IMR-90 (cell line): ENCODE measurements around the gene IER5. TPM values are rescaled to one million over a fixed set of nuclear protein-coding genes. Genes with fewer than 3 reads are reported as not detected.
A peak's percentile ranks its signal among the peaks of the same experiment; 100 is the strongest.

Source experiments
- ATAC-seq: fragments of 200-7000 bp; cut with Tn5 transposase; 2 replicates; pipeline ENCODE4 v1.9.1; 2020; ENCODE audit warnings: low read depth, mild to moderate bottlenecking, moderate library complexity
- BruUV-seq: library from RNA; stranded (reverse); fragments of 400-500 nt; replicated peaks from 2 replicates; lab custom pipeline; 2021; lab: Mats Ljungman, UMichigan
- CTCF ChIA-PET: fragments of 300-600 bp; formaldehyde crosslinking; extraction: SDS; loops from one replicate; lab custom pipeline; 2021; ENCODE audit warnings: antibody characterized with exemption; lab: Yijun Ruan, JAX
- POLR2A ChIA-PET: fragments of 300-600 bp; sonication (Branson Sonifier 250); formaldehyde crosslinking; loops from one replicate; lab custom pipeline; 2022; ENCODE audit warnings: antibody characterized with exemption; ENCODE audit not compliant: unreplicated experiment; lab: Charles Lee
- DNase-seq: peaks from one replicate; pipeline ENCODE4 v3.0.0; 2013
- H2AFZ ChIP-seq: replicated peaks from 2 replicates; pipeline ENCODE3; 2013; ENCODE audit warnings: low read length, mild to moderate bottlenecking; ENCODE audit not compliant: poor library complexity
- H2AK5ac ChIP-seq: 2 replicates; pipeline ENCODE4 v1.6.1; 2013; ENCODE audit warnings: low read depth, low read length, inconsistent platforms
- H2AK9ac ChIP-seq: replicated peaks from 2 replicates; pipeline ENCODE3; 2013; ENCODE audit warnings: mild to moderate bottlenecking, low read depth, low read length, moderate library complexity; ENCODE audit not compliant: poor library complexity
- H2BK120ac ChIP-seq: 2 replicates; pipeline ENCODE4 v1.6.1; 2013; ENCODE audit warnings: low read depth, low read length, inconsistent platforms
- H2BK15ac ChIP-seq: 3 replicates; pipeline ENCODE4 v1.6.1; 2013; ENCODE audit warnings: low read depth, low read length, inconsistent platforms
- H2BK20ac ChIP-seq: 2 replicates; pipeline ENCODE4 v1.6.1; 2013; ENCODE audit warnings: low read depth, mild to moderate bottlenecking, inconsistent platforms, low read length, moderate library complexity
- H2BK5ac ChIP-seq: 2 replicates; pipeline ENCODE4 v1.6.1; 2013; ENCODE audit warnings: mild to moderate bottlenecking, low read depth, low read length, inconsistent platforms; ENCODE audit not compliant: poor library complexity, severe bottlenecking
- H3K14ac ChIP-seq: replicated peaks from 2 replicates; pipeline ENCODE4 v1.6.1; 2013; ENCODE audit warnings: low read depth, low read length, inconsistent platforms
- H3K18ac ChIP-seq: 2 replicates; pipeline ENCODE4 v1.6.1; 2013; ENCODE audit warnings: low read depth, low read length, control low read depth
- H3K23ac ChIP-seq: 2 replicates; pipeline ENCODE4 v1.6.1; 2013; ENCODE audit warnings: low read depth, low read length, inconsistent platforms
- H3K27ac ChIP-seq: 2 replicates; pipeline ENCODE4 v1.5.1; 2013; ENCODE audit warnings: mild to moderate bottlenecking, control low read depth, low read length; ENCODE audit not compliant: insufficient read depth
- H3K27me3 ChIP-seq: 2 replicates; pipeline ENCODE4 v1.6.1; 2013; ENCODE audit warnings: low read length; ENCODE audit not compliant: control insufficient read depth, insufficient read depth
- H3K36me3 ChIP-seq: 2 replicates; pipeline ENCODE4 v1.6.1; 2013; ENCODE audit warnings: low read length, mixed read lengths; ENCODE audit not compliant: control insufficient read depth, insufficient read depth
- H3K4ac ChIP-seq: 2 replicates; pipeline ENCODE4 v1.6.1; 2013; ENCODE audit warnings: low read depth, low read length, inconsistent platforms
- H3K4me1 ChIP-seq: 2 replicates; pipeline ENCODE4 v1.6.1; 2013; ENCODE audit warnings: low read length, mixed read lengths; ENCODE audit not compliant: control insufficient read depth, insufficient read depth
- H3K4me2 ChIP-seq: 2 replicates; pipeline ENCODE4 v1.6.1; 2013; ENCODE audit warnings: low read depth, mild to moderate bottlenecking, control low read depth, low read length, moderate library complexity
- H3K4me3 ChIP-seq: 2 replicates; pipeline ENCODE4 v1.5.1; 2013; ENCODE audit warnings: low read depth, mild to moderate bottlenecking, control low read depth, low read length, moderate library complexity; ENCODE audit not compliant: insufficient read depth
- H3K56ac ChIP-seq: 2 replicates; pipeline ENCODE4 v1.6.1; 2013; ENCODE audit warnings: low read length, inconsistent platforms; ENCODE audit not compliant: insufficient read depth; ENCODE audit errors: extremely low read depth
- H3K79me1 ChIP-seq, 2 experiments: 2 replicates each; pipeline ENCODE4 v1.6.1; 2013; ENCODE audit warnings: low read length in 2 of 2, inconsistent platforms in 1 of 2, low read depth in 1 of 2
- H3K9ac ChIP-seq: 2 replicates; pipeline ENCODE4 v1.6.1; 2013; ENCODE audit warnings: low read depth, low read length, control low read depth
- H3K9me1 ChIP-seq: 2 replicates; pipeline ENCODE4 v1.6.1; 2013; ENCODE audit warnings: low read length, inconsistent platforms; ENCODE audit not compliant: insufficient read depth
- H3K9me3 ChIP-seq: 2 replicates; pipeline ENCODE4 v1.6.1; 2013; ENCODE audit warnings: low read length; ENCODE audit not compliant: control insufficient read depth, insufficient read depth
- H4K20me1 ChIP-seq: 2 replicates; pipeline ENCODE4 v1.6.1; 2013; ENCODE audit warnings: low read length, inconsistent platforms; ENCODE audit not compliant: insufficient read depth
- H4K5ac ChIP-seq: 2 replicates; pipeline ENCODE4 v1.6.1; 2013; ENCODE audit warnings: mild to moderate bottlenecking, low read depth, low read length, control low read depth
- H4K8ac ChIP-seq, 2 experiments: 2 replicates each; pipeline ENCODE4 v1.6.1; 2013; ENCODE audit warnings: low read depth in 2 of 2, low read length in 2 of 2, control low read depth in 1 of 2, inconsistent platforms in 1 of 2
- H4K91ac ChIP-seq: 2 replicates; pipeline ENCODE4 v1.6.1; 2013; ENCODE audit warnings: low read depth, low read length, inconsistent platforms; ENCODE audit not compliant: insufficient read depth
- BHLHE40 ChIP-seq: fragments of 150-350 bp; IDR thresholded peaks from 2 replicates; pipeline ENCODE4 v1.6.1; 2016; ENCODE audit warnings: mild to moderate bottlenecking, low read depth, low read length
- CEBPB ChIP-seq: IDR thresholded peaks from 2 replicates; pipeline ENCODE4 v1.6.1; 2012; ENCODE audit warnings: low read depth, low read length, improper control_type of control experiment
- CHD1 ChIP-seq: IDR thresholded peaks from 2 replicates; pipeline ENCODE4 v1.6.1; 2012; ENCODE audit warnings: low read depth, low read length, improper control_type of control experiment
- FOS ChIP-seq: fragments of 150-350 bp; IDR thresholded peaks from 2 replicates; pipeline ENCODE4 v1.6.1; 2016; ENCODE audit warnings: low read depth, low read length
- MAFK ChIP-seq: IDR thresholded peaks from 2 replicates; pipeline ENCODE4 v1.6.1; 2012; ENCODE audit warnings: low read depth, low read length, improper control_type of control experiment
- MAZ ChIP-seq: IDR thresholded peaks from 2 replicates; pipeline ENCODE4 v1.6.1; 2012; ENCODE audit warnings: low read depth, mild to moderate bottlenecking, low read length, improper control_type of control experiment, moderate library complexity, borderline replicate concordance
- MXI1 ChIP-seq: IDR thresholded peaks from 2 replicates; pipeline ENCODE4 v1.6.1; 2012; ENCODE audit warnings: low read depth, mild to moderate bottlenecking, low read length, moderate library complexity, borderline replicate concordance
- NFE2L2 ChIP-seq: fragments of 150-350 bp; IDR thresholded peaks from 2 replicates; pipeline ENCODE4 v1.6.1; 2016; ENCODE audit warnings: low read depth, mild to moderate bottlenecking, low read length
- POLR2A ChIP-seq: IDR thresholded peaks from 2 replicates; pipeline ENCODE4 v1.6.1; 2012; ENCODE audit warnings: mild to moderate bottlenecking, low read depth, low read length
- RAD21 ChIP-seq: IDR thresholded peaks from 2 replicates; pipeline ENCODE4 v1.6.1; 2012; ENCODE audit warnings: low read length, improper control_type of control experiment
- RCOR1 ChIP-seq: IDR thresholded peaks from 2 replicates; pipeline ENCODE4 v1.6.1; 2012; ENCODE audit warnings: mild to moderate bottlenecking, low read length, improper control_type of control experiment; ENCODE audit not compliant: insufficient replicate concordance
- RFX5 ChIP-seq: IDR thresholded peaks from 2 replicates; pipeline ENCODE4 v1.8.0; 2012; ENCODE audit warnings: low read depth, mild to moderate bottlenecking, low read length, moderate library complexity
- SMC3 ChIP-seq: fragments of 150-350 bp; IDR thresholded peaks from 2 replicates; pipeline ENCODE4 v1.6.1; 2016; ENCODE audit warnings: low read depth, mild to moderate bottlenecking, antibody characterized with exemption, low read length, moderate library complexity
- WGBS, 2 experiments: methylation state at CpG; one replicate each; pipeline versions ENCODE4 v1.1.5 to v1.1.7; 2013; ENCODE audit warnings: missing lambda C conversion rate in 2 of 2; ENCODE audit not compliant: insufficient read length in 1 of 2; ENCODE audit errors: extremely low coverage in 2 of 2; 5-methylcytosine and 5-hydroxymethylcytosine counted together
- dilution Hi-C: fragments of 300-500 bp; cut with HindIII; formaldehyde crosslinking; loops from one replicate; pipeline ENCODE4 v1.14.3; 2018; ENCODE audit warnings: low sequenced_read_pairs; ENCODE audit not compliant: unreplicated experiment
- in situ Hi-C: fragments of 300-500 bp; cut with MboI; formaldehyde crosslinking; loops from 3 replicates; pipeline ENCODE4 v1.14.3; 2019; ENCODE audit warnings: low sequenced_read_pairs, inconsistent platforms, mixed read lengths
- intact Hi-C: fragments of 100-400 bp; cut with micrococcal nuclease; formaldehyde crosslinking; loops from 2 replicates; pipeline ENCODE4 v1.10.0; 2022
- polyA plus RNA-seq, 3 experiments: library from polyadenylated mRNA; depleted of rRNA; stranded (reverse); fragments of >200 nt; gene quantifications; 2 replicates each; pipeline ENCODE4 v1.2.3, GENCODE V29; 2012; ENCODE audit warnings: low replicate concordance in 1 of 3
- total RNA-seq: library from RNA; depleted of rRNA; stranded (reverse); fragments of >200 nt; gene quantifications from 2 replicates; pipeline ENCODE4 v1.2.3, GENCODE V29; 2012
- TF ChIP-seq, protein P1 (sequence below): fragments of 150-350 bp; IDR thresholded peaks from 2 replicates; pipeline ENCODE4 v1.6.1; 2016; ENCODE audit warnings: low read depth, mild to moderate bottlenecking, low read length, moderate library complexity, borderline replicate concordance
- TF ChIP-seq, protein P2 (sequence below): conservative IDR thresholded peaks from 2 replicates; pipeline ENCODE4 v1.5.1; 2012; ENCODE audit warnings: mild to moderate bottlenecking, low read depth, low read length, improper control_type of control experiment
- TF ChIP-seq, protein P3 (sequence below): fragments of 150-350 bp; IDR thresholded peaks from 2 replicates; pipeline ENCODE4 v1.6.1; 2017; ENCODE audit warnings: mild to moderate bottlenecking, antibody characterized with exemption, low read length, low read depth

The IER5 gene
- total and polyA plus RNA-seq, 2 of the 4 experiments (the other 2 are of a cell fraction): 15.8 to 27.1 TPM

DNA sequence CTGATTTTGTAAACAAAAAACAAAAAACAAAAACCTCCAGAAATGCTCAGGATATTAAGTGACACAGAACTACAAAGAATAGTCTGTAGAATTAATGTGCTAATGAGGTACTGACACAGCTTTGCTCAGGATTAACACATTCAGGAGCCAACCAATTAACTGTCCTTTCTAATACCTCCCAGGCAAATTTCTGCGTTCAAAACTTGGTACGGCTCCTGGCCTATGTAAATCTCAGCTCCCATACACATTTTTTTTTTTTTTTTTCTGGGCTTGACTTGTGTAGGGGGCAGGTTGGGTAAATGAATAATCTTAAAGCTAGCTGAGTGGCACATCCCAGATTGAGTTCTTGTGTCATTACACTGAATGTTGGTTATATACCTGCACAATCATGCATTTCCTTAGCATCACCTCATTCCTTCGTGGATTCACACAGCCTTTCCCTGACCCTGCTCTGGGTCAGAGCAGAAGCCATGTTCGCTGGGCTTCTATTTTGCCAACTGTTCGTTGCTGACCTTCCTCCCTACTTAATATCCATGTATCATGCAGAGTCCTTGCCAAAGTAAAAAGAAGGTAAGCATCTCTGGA lies 12.6 kb upstream of the IER5 start:
- BruUV-seq: no TSS peak
- no peak for ATAC-seq
- CTCF ChIA-PET: interaction anchor here (0.6 kb wide), 1 partner anchor 12 kb away, joined by 3 read pairs; no protein-coding TSS in a partner anchor

More for the DNA sequence above, 12.6 kb upstream of the IER5 start:
- POLR2A ChIA-PET: no interaction called here
- Histone ChIP-seq H2BK5ac (no peak overlapping the region), H2AK5ac (0 out of 2 replicates have a peak overlapping the region, but pooled peaks have one; percentile 6), H3K23ac (no peak overlapping the region), H3K9ac (no peak overlapping the region), H4K5ac (no peak overlapping the region), H3K4me1 (peaks cover 12% of the 10 kb centered on the region), H2BK20ac (peak overlapping the region; percentile 11; the same call in 1 of the 2 replicates), H4K8ac (no peak overlapping the region), H2BK15ac (peak overlapping the region; percentile 78; the same call in 2 of the 3 replicates), H3K9me1 (peaks cover 10% of the 10 kb centered on the region), H3K27me3 (no peaks in the 10 kb centered on the region), H3K9me3 (no peaks in the 10 kb centered on the region), H2AFZ (no peak overlapping the region), H3K4me2 (no peak overlapping the region), H3K4me3 (no peak overlapping the region), H2AK9ac (no peak overlapping the region), H3K18ac (no peak overlapping the region), H3K36me3 (no peaks in the 10 kb centered on the region), H4K20me1 (no peaks in the 10 kb centered on the region), H4K91ac (no peak overlapping the region), H3K79me1 (peaks cover 0 to 7% of the 10 kb centered on the region in 2 experiments; a peak in 2 of 4 replicates), H3K4ac (peak overlapping the region; percentile 48; the same call in 1 of the 2 replicates), H3K14ac (peak overlapping the region; percentile 38; the same call in 1 of the 2 replicates), H2BK120ac (peak overlapping the region; percentile 2), H3K56ac (no peak overlapping the region), H3K27ac (no peak overlapping the region)
- intact Hi-C loops (no loop called here), dilution Hi-C loops (no loop called here), in situ Hi-C loops (no loop called here)
- 100% methylated on average over 1 of the region's 5 CpGs; no CpG with 5 or more reads in 1 of the 2 experiments for WGBS, 2 experiments
- no peak for DNase-seq
- TF ChIP-seq RCOR1 (no peak), MAFK (no peak), RFX5 (no peak), FOS (no peak), POLR2A (no peak), SMC3 (no peak), CHD1 (no peak), BHLHE40 (no peak), MAZ (no peak), MXI1 (no peak), CEBPB (no peak), RAD21 (no peak), NFE2L2 (no peak)
- TF ChIP-seq, protein P1, sequence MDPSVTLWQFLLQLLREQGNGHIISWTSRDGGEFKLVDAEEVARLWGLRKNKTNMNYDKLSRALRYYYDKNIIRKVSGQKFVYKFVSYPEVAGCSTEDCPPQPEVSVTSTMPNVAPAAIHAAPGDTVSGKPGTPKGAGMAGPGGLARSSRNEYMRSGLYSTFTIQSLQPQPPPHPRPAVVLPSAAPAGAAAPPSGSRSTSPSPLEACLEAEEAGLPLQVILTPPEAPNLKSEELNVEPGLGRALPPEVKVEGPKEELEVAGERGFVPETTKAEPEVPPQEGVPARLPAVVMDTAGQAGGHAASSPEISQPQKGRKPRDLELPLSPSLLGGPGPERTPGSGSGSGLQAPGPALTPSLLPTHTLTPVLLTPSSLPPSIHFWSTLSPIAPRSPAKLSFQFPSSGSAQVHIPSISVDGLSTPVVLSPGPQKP: no peak
- TF ChIP-seq, protein P2, sequence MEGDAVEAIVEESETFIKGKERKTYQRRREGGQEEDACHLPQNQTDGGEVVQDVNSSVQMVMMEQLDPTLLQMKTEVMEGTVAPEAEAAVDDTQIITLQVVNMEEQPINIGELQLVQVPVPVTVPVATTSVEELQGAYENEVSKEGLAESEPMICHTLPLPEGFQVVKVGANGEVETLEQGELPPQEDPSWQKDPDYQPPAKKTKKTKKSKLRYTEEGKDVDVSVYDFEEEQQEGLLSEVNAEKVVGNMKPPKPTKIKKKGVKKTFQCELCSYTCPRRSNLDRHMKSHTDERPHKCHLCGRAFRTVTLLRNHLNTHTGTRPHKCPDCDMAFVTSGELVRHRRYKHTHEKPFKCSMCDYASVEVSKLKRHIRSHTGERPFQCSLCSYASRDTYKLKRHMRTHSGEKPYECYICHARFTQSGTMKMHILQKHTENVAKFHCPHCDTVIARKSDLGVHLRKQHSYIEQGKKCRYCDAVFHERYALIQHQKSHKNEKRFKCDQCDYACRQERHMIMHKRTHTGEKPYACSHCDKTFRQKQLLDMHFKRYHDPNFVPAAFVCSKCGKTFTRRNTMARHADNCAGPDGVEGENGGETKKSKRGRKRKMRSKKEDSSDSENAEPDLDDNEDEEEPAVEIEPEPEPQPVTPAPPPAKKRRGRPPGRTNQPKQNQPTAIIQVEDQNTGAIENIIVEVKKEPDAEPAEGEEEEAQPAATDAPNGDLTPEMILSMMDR: no peak
- TF ChIP-seq, protein P3, sequence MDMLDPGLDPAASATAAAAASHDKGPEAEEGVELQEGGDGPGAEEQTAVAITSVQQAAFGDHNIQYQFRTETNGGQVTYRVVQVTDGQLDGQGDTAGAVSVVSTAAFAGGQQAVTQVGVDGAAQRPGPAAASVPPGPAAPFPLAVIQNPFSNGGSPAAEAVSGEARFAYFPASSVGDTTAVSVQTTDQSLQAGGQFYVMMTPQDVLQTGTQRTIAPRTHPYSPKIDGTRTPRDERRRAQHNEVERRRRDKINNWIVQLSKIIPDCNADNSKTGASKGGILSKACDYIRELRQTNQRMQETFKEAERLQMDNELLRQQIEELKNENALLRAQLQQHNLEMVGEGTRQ: no peak
